Sciatic nerve (tissue), 2 donors: ENCODE measurements around the gene ATOSB. TPM values are rescaled to one million over a fixed set of nuclear protein-coding genes. Genes with fewer than 3 reads are reported as not detected.

Experiments used
- ATAC-seq: fragments of 200-7000 bp; cut with Tn5 transposase; one replicate; pipeline ENCODE4 v1.9.1; 2020; ENCODE audit warnings: mild to moderate bottlenecking, moderate library complexity
- DNase-seq: peaks from one replicate; pipeline ENCODE4 v3.0.0-alpha.2; 2020; ENCODE audit warnings: low spot score
- intact Hi-C: fragments of 100-400 bp; cut with DNase I; formaldehyde crosslinking; loops from one replicate; pipeline ENCODE4 v1.14.2; 2022
- total RNA-seq: library from RNA; stranded (reverse); fragmentation: NEBNext Ultra II Directional; extraction: Animal tissue kit (Norgen Biotek cat#: 25700); gene quantifications from one replicate; pipeline ENCODE4 v1.2.1, GENCODE V29; 2021
- donor health status: DM: no; HTN: no; CAD: no.
- donor health status: DM: no; HTN: no; CAD: no.

ATOSB gene
- total RNA-seq, 1 donor from 2014 or later = 15.9 TPM

- ATAC-seq (no peak), DNase-seq (no peak)
Measured at GRCh38 chr9:35069020-35069419, 46.6 kb downstream of the ATOSB start.

GRCh38 chr9:35067056-35067455, 48.6 kb downstream of the ATOSB start:
- DNase-seq (no peak), ATAC-seq (no peak)
- intact Hi-C loops = no loop called here

More at GRCh38 chr9:35069020-35069419, 46.6 kb downstream of the ATOSB start:
- intact Hi-C loops = no loop called here

DNA sequence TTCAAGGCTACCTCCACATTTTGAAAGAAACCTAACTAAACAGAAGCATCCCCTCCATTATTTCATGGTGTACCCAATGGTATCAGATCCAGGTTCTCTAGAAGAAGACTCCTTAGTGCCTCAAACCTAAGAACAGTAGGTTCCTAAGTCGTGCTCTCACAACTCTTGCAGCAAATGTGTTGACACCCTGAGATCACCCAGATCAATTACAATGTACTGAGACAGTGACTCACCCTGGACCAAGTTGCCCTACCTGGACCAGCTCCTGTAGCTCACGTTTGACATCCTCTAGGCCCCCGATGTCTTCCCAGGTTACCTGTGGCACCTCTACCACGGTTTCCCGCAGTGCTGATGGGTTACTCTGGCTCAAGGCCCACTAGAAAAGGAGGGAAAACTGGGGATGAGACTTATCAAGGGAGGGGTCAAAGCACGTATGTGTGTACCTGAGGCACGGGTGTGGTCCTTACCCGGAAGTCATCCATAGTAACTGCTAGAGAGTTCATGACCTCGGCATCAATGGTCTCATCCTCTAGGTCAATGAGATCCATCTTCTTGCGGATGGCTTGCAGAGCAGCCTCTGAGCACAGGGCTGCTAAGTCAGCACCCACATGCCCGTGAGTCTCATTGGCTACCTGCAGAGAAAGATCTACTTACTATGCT, 55.0 kb downstream of the ATOSB start:
- DNase-seq (no peak), ATAC-seq (no peak)
- intact Hi-C loops = no loop called here

GRCh38 chr9:35059438-35059837, 56.2 kb downstream of the ATOSB start:
- intact Hi-C loops = no loop called here
- no peak for ATAC-seq
- DNase-seq = no peak

- ATAC-seq (no peak), DNase-seq (no peak)
- intact Hi-C loops = no loop called here
Measured at GRCh38 chr9:35057271-35057620, 58.4 kb downstream of the ATOSB start.

DNA sequence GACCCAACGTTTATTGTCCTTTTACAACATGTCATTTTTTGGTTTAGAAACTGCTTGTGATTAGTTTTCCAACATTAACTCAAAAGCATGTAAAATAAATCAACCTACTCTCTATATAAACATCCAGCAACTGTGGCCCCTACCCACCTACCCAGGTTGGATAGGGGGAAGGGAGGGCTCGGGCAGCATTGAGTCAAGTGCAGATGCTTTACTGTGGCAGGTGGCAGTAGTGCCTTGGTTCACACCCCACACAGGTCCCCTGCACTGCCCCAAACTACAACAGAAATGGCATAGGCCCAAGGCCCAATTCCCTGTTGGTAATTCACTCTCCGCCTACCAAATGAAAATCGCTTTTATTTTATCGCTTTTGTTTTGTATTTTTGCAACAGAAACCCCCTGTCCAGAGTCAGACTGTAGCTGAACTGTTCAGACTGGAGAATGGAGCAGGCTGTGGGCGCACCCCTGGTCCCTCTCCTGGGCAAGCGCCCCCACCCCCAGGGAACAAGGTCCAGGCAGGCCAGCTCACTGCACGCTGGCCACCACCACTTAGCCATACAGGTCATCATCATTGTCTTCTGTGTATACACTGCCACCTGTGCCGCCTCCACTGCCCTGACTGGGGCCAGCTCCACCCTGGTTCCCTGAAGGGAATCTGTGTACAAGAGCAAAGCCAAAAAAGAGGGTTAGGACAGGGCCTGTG, 58.9 kb downstream of the ATOSB start:
- DNase-seq (no peak), ATAC-seq (peak; percentile 20)
- intact Hi-C loops = no loop called here

DNA sequence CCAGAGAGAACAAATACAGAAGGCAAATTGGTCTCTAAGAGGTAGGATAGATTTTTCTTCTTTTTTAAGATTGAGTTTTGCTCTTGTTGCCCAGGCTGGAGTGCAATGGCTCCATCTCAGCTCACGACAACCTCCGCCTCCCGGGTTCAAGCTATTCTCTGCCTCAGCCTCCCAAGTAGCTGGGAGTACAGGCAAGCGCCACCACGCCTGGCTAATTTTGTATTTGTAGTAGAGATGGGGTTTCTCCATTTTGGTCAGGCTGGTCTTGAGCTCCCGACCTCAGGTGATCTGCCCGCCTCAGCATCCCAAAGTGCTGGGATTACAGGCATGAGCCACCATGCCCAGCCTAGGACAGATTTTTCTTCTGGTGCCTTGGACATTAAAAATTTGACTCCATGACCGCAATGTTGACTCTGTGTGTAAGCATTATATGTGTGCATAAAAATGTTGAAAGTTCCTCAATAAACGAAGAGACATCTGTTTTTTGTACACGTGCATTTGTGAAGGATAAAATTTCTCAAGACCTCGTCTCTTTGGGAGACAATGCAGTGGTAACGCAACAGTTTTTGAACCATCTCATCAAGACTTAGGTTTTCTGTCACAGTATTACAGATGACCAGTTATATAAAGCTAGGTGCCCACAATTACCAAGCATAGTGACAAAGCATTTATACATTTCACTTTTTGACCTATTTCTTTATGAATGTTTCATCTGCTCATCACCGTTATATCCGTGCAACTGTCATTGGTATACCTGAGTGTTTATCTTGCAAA, 60.6 kb downstream of the ATOSB start:
- DNase-seq = no peak
- intact Hi-C loops = no loop called here
- ATAC-seq = no peak

DNA sequence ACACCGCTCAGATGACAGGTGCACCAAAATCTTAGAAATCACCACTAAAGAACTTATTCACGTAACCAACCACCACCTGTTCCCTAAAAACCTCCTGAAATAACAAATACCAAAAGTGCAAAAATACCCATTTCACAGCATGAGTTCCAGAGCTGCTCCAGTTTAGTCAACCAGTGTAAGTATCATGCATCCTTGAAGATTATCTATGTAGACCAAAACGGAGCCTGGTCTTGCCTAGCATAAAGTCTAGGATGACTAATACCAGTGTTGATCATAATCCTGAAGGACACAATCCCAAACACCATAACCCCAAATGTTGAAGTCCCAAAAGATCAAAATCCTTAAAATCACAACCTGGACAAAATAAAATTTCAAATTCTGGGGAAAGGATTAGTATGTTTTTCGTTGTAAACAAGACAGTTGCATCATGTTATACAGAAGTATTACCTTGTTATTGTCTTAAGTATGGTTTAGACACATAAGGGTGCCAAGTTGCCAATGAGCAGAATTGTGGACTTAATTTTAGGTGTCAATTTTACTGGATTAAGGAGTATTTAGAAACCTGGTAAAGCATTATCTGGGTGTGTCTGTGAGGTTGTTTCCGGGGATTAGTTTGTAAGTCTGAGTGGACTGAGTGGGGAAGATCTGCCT, 61.4 kb downstream of the ATOSB start:
- intact Hi-C loops = no loop called here

More for the DNA sequence above, 61.4 kb downstream of the ATOSB start:
- no peak for DNase-seq
- ATAC-seq = no peak

Other genes with a start within 250 kb of the ATOSB start
- gene PHF24, start 157.6 kb downstream of the ATOSB start, total RNA-seq = 0.45 TPM
- 10.6 TPM for gene DNAJB5, start 126.1 kb downstream of the ATOSB start, total RNA-seq
- 166 TPM for gene VCP, start 43.2 kb downstream of the ATOSB start, total RNA-seq
- gene FANCG, start 35.9 kb downstream of the ATOSB start, total RNA-seq = 17.5 TPM
- 25.0 TPM for gene PIGO, start 19.3 kb downstream of the ATOSB start, total RNA-seq
- 48.5 TPM for gene STOML2, start 12.7 kb downstream of the ATOSB start, total RNA-seq
- gene UNC13B, start 46.1 kb upstream of the ATOSB start, total RNA-seq = 36.2 TPM